ENCODE data around the gene OR6C65. TPM values are rescaled to one million over a fixed set of nuclear protein-coding genes. Genes with fewer than 3 reads are reported as not detected.
"Not testable (repeated sequence)": the region's sequence is repeated elsewhere in the genome, so short reads cannot be mapped to it uniquely, and the experiment has no call there.

Gene OR6C65
- total and polyA plus RNA-seq, 9 of the 15 experiments (the other 6 are each of a cell fraction or from before 2014, with no cell fraction given): not detected

DNA sequence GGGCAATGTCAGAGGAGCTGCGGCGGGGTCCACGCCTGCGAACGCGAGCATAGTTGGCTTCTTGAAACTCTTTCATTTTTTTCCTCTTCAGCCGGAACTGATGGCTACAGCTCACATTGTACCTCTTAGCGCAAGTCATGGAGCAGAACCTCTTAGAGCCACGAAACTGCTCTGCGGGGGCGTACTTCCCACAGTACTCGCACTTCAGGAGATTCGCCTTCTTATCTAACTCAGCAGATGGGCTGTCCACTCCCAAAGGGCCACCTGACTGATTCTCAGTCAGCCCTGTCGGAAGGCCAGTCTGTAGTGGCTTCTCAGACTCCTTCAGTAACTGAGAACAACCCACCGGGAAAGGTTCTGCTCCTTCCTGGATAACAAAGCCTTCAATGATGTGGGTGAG is 11.8 kb downstream of the OR6C65 start:
- H3K27me3 ChIP-seq (ENCODE audit: control insufficient read depth in 2 of 2, insufficient read depth in 2 of 2, low read length in 2 of 2); H3K79me2 ChIP-seq (ENCODE audit: control insufficient read depth, insufficient read depth, low read length); H2AFZ ChIP-seq (ENCODE audit: low read depth, low read length); H3K9ac ChIP-seq (ENCODE audit: insufficient read depth in 1 of 2, low read depth in 2 of 2, low read length in 2 of 2); H4K20me1 ChIP-seq (replicated peaks; ENCODE audit: control insufficient read depth, insufficient read depth, low read length); H3K4me1 ChIP-seq (replicated peaks in 1 of 2; ENCODE audit: control insufficient read depth in 2 of 2, insufficient read depth in 2 of 2, low read length in 2 of 2); H3K4me3 ChIP-seq; H3K9me3 ChIP-seq (replicated peaks; ENCODE audit: control insufficient read depth, insufficient read depth, low read depth, low read length); H3K36me3 ChIP-seq (ENCODE audit: control insufficient read depth, insufficient read depth, low read length); H3K27ac ChIP-seq (ENCODE audit: extremely low read depth, low read depth, low read length); CTCF ChIA-PET (ENCODE audit: low intra/inter-chr PET ratio); BruUV-seq (replicated peaks); intact Hi-C loops (cut with micrococcal nuclease); in situ Hi-C loops (cut with MboI); H3K9me1 ChIP-seq (ENCODE audit: control insufficient read depth, insufficient read depth, low read length); TF ChIP-seq NR2C1 (tag; IDR thresholded peaks at IDR 0.05): not testable (repeated sequence)
- POLR2A ChIA-PET: interaction anchor here (0.7 kb wide), 1 partner anchor 179 kb away, joined by 3 read pairs; no protein-coding TSS in a partner anchor
- DNase-seq (ENCODE audit: extremely low read depth in 1 of 4, low spot score in 3 of 4) (peak in 1 of 4 experiments; percentile 73), FAIRE-seq (peak; percentile 93), ATAC-seq (peak; percentile 93)
- peak overlapping the region; percentile 33 for H3K4me2 ChIP-seq (ENCODE audit: insufficient read depth, low read length)
- 2% methylated on average over 9 of the region's 15 CpGs for WGBS (ENCODE audit: insufficient coverage, low coverage, missing lambda C conversion rate)
- TF ChIP-seq NCOA1 (IDR thresholded peaks at IDR 0.05; ENCODE audit: low read depth) (peak; percentile 72; the same call in 1 of the 2 replicates), NR2C1 (IDR thresholded peaks at IDR 0.05) (0 out of 2 replicates have a peak, but pooled peaks have one; percentile 24), NRF1 (conservative IDR thresholded peaks at IDR 0.05 in 1 of 2, IDR thresholded peaks at IDR 0.05 in 1 of 2) (peak; percentile 62 to 68; a peak in 3 of 4 replicates), CBFA2T2 (conservative IDR thresholded peaks at IDR 0.05) (peak; percentile 90), ZNF384 (IDR thresholded peaks at IDR 0.05; ENCODE audit: low read depth, low read length) (0 out of 2 replicates have a peak, but pooled peaks have one; percentile 10), SOX6 (IDR thresholded peaks at IDR 0.05) (peak; percentile 86), HDAC2 (IDR thresholded peaks at IDR 0.05) (0 out of 2 replicates have a peak, but pooled peaks have one; percentile 53), CXXC5 (CRISPR knock-in tag; IDR thresholded peaks at IDR 0.05) (peak; percentile 88)
- TF ChIP-seq, protein P1, sequence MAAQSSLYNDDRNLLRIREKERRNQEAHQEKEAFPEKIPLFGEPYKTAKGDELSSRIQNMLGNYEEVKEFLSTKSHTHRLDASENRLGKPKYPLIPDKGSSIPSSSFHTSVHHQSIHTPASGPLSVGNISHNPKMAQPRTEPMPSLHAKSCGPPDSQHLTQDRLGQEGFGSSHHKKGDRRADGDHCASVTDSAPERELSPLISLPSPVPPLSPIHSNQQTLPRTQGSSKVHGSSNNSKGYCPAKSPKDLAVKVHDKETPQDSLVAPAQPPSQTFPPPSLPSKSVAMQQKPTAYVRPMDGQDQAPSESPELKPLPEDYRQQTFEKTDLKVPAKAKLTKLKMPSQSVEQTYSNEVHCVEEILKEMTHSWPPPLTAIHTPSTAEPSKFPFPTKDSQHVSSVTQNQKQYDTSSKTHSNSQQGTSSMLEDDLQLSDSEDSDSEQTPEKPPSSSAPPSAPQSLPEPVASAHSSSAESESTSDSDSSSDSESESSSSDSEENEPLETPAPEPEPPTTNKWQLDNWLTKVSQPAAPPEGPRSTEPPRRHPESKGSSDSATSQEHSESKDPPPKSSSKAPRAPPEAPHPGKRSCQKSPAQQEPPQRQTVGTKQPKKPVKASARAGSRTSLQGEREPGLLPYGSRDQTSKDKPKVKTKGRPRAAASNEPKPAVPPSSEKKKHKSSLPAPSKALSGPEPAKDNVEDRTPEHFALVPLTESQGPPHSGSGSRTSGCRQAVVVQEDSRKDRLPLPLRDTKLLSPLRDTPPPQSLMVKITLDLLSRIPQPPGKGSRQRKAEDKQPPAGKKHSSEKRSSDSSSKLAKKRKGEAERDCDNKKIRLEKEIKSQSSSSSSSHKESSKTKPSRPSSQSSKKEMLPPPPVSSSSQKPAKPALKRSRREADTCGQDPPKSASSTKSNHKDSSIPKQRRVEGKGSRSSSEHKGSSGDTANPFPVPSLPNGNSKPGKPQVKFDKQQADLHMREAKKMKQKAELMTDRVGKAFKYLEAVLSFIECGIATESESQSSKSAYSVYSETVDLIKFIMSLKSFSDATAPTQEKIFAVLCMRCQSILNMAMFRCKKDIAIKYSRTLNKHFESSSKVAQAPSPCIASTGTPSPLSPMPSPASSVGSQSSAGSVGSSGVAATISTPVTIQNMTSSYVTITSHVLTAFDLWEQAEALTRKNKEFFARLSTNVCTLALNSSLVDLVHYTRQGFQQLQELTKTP (IDR thresholded peaks at IDR 0.05; ENCODE audit: low read depth in 1 of 2, partially characterized antibody in 2 of 2): peak in 1 of 2 experiments; percentile 49
- TF ChIP-seq, protein P2, sequence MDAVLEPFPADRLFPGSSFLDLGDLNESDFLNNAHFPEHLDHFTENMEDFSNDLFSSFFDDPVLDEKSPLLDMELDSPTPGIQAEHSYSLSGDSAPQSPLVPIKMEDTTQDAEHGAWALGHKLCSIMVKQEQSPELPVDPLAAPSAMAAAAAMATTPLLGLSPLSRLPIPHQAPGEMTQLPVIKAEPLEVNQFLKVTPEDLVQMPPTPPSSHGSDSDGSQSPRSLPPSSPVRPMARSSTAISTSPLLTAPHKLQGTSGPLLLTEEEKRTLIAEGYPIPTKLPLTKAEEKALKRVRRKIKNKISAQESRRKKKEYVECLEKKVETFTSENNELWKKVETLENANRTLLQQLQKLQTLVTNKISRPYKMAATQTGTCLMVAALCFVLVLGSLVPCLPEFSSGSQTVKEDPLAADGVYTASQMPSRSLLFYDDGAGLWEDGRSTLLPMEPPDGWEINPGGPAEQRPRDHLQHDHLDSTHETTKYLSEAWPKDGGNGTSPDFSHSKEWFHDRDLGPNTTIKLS (IDR thresholded peaks at IDR 0.05; ENCODE audit: borderline replicate concordance, low read depth): peak; percentile 54; the same call in 1 of the 2 replicates
